ENCODE measurements around the gene PAK1IP1.
"Not testable (repeated sequence)": the region's sequence is repeated elsewhere in the genome, so short reads cannot be mapped to it uniquely, and the experiment has no call there.

The PAK1IP1 gene

DNA sequence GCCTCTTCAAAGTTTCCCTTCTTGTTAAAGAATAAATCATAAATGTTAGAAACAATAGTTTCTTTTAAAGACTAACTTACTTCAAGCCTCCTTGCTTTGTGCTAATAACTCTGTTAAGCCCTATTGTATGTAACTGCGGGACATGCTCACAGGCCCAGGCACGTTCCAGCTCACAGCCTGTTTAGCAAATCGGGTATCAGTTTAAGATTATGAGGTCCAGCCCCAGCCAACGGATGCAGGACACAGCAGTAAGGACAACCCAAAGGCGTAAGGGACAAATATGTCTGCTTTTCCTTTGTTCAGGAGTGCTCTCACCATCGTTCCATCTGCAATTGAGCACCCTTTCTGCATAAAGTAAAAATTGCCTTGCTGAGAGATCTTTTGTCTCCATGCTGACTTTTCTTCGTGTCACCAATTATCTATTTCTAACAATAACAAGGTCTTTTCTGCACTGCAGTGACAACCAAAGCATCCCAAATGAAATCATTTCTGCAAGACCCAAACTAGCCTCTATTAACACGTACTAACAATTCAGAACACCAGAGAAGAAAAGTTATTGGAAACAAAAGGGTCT, 1.7 kb upstream of the PAK1IP1 start:
- no peak for DNase-seq (ENCODE audit: low spot score)

GRCh38 chr6:10695086-10695657, 400 bp downstream of the PAK1IP1 start:
- no peak for DNase-seq (ENCODE audit: low spot score)

- no peak for DNase-seq (ENCODE audit: low spot score)
Observed at GRCh38 chr6:10696655-10697054, 1.9 kb downstream of the PAK1IP1 start.

GRCh38 chr6:10713962-10714361, 19.2 kb downstream of the PAK1IP1 start:
- DNase-seq (ENCODE audit: low spot score) = no peak

DNA sequence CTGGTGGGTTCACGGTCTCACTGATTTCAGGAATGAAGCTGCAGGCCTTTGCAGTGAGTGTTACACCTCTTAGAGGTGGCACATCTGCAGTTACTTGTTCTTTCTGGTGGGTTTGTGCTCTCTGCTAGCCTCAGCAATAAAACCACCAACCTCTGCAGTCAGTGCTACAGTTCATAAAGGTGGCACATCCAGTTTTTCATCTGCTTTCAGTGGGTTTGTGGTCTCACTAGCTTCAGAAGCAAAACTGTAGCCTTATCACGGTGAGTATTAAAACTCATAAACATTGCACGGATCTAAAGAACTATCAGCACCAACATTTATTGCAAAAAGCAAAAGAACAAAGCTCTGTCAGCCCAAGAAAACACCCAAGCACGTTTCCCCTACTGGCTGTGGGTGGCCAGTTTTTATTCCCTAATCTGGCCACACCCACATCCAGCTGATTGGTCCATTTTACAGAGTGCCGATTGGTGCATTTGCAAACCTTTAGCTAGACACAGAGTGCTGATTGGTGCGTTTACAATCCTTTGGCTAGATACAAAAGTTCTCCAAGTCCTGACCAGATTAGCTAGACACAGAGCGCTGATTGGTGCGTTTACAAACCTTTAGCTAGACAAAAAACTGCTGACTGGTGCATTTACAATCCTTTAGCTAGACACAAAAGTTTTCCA, 24.7 kb downstream of the PAK1IP1 start:
- no peak for DNase-seq (ENCODE audit: low spot score)

DNA sequence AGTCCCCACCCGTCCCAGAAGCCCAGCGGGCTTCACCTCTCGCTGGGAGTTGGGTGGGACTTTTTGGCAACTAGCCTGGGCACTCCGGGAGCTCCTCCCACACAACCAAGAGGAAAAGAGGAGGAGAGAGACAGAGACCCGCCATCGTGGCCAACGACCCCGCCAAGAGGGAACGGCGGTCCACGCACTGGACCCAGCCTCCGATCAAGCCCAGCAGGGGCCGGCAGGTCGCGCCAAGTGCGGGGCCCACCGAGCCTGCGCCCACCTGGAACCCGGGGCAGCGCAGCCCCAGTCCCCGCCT, 25.1 kb downstream of the PAK1IP1 start:
- DNase-seq (ENCODE audit: low spot score) = no peak

- DNase-seq (ENCODE audit: low spot score) = no peak
Observed at GRCh38 chr6:10720265-10720959, 25.6 kb downstream of the PAK1IP1 start.

- not testable (repeated sequence) for DNase-seq (ENCODE audit: low spot score)
Observed at GRCh38 chr6:10720960-10721849, 26.4 kb downstream of the PAK1IP1 start.

GRCh38 chr6:10721850-10722569, 27.2 kb downstream of the PAK1IP1 start:
- DNase-seq (ENCODE audit: low spot score) = no peak

GRCh38 chr6:10722570-10722819, 27.7 kb downstream of the PAK1IP1 start:
- DNase-seq (ENCODE audit: low spot score) = no peak

GRCh38 chr6:10722820-10723566, 28.2 kb downstream of the PAK1IP1 start, which contains the start of gene TMEM14C:
TSS of gene TMEM14C (plus strand) at chr6:10723070. CDS start at chr6:10724614, 1,544 bp downstream.
- peak; percentile 95 for DNase-seq (ENCODE audit: low spot score)

DNA sequence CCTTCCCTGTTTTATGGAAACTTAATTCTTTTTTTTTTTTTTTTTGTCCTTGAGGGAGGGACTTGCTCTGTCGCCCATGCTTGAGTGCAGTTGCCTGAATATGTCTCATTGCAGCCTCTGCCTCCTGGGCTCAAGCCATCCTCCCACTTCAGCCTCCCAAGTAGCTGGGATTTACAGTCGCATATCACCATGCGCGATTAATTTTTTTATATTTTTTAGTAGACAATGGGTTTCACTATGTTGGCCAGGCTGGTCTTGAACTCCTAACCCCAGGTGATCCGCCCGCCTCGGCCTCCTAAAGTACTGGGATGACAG, 28.8 kb downstream of the PAK1IP1 start:
- DNase-seq (ENCODE audit: low spot score) = no peak

DNA sequence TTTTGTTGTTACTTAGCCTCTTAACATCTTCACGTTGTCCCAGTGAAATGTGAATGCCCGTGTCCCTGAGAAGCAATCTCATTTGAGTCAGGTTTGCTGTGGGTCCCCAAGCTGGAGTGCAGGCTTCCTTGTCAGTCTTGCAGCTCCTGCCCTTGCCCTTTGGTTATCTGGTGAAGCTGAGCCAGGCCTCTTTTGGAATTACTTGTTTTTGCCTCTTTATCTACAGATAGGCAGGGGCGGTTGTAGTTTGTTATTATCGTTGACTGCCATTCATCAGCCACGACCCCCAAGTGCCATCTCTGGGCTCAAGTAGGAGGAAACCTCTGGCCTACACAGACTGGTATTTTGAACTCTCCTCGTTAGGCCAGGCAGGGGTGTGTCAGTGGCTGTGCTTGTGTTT, 30.3 kb downstream of the PAK1IP1 start:
- no peak for DNase-seq (ENCODE audit: low spot score)

- peak; percentile 62 for DNase-seq (ENCODE audit: low spot score)
Observed at GRCh38 chr6:10725716-10726115, 30.9 kb downstream of the PAK1IP1 start.

- no peak for DNase-seq (ENCODE audit: low spot score)
Observed at GRCh38 chr6:10730254-10730653, 35.5 kb downstream of the PAK1IP1 start.

DNA sequence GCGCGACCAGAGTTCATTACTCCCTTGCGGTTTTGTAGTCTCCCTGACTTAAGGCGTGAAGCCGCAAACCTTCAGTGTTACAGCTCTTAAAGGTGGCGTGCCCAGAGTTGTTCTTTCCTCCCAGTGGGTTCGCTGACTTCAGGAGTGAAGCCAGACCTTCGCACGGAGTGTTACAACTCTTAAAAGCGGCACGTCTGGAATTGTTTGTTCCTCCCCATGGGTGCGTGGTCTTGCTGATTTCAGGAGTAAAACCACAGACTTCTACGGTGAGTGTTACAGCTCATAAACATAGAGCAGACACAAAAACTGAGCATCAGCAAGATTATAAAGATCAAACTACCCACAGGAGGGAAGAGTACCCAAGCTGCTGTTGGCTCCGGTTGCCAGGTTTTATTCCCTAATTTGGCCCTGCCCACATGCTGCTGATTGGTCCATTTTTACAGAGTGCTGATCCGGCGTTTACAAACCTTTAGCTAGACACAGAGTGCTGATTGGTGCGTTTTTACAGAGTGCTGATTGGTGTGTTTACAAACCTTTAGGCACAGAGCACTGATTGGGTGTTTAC, 38.5 kb downstream of the PAK1IP1 start:
- DNase-seq (ENCODE audit: low spot score) = no peak

GRCh38 chr6:10733863-10734262, 39.1 kb downstream of the PAK1IP1 start:
- DNase-seq (ENCODE audit: low spot score) = no peak

DNA sequence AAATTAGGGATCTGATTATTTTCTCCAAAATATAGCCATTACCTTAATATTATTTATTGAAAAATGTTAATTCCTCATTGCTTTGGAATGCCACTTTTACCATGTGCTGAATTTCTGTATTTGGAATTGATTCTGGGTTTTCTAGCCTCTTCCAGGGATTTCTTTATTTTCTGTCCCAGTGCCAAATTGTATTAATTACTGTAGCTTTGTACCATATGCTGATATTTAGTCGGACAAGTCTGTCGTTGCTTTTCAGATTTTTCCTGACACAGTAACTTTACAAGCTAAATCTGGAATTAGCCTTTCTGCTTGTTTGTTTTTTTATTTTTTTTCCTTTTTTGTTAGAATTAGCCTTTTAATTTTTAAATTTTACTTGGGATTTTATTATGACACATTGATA, 42.0 kb downstream of the PAK1IP1 start:
- DNase-seq (ENCODE audit: low spot score) = no peak

GRCh38 chr6:10740061-10740460, 45.3 kb downstream of the PAK1IP1 start:
- no peak for DNase-seq (ENCODE audit: low spot score)

DNA sequence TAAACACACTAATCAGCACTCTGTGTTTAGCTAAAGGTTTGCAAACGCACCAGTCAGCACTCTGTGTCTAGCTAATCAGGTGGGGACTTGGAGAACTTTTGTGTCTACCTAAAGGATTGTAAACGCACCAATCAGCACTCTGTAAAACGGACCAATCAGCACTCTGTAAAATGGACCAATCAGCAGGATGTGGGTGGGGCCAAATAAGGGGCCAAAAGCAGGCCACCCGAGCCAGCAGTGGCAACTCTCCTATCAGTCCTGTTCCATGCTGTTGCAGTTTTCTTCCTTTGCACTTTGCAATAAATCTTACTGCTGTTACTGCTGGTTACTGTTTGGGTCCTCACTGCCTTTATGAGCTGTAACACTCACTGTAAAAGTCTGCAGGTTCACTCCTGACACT, 46.9 kb downstream of the PAK1IP1 start:
- DNase-seq (ENCODE audit: low spot score) = not testable (repeated sequence)

GRCh38 chr6:10742251-10742650, 47.5 kb downstream of the PAK1IP1 start:
- no peak for DNase-seq (ENCODE audit: low spot score)

Measured in globus pallidus (tissue), 1 donor.